ENCODE results near the gene UBE2B. TPM values are rescaled to one million over a fixed set of nuclear protein-coding genes. Genes with fewer than 3 reads are reported as not detected.

The UBE2B gene
- total RNA-seq, 2 experiments from 2014 or later = 7.6 to 70.3 TPM

DNA sequence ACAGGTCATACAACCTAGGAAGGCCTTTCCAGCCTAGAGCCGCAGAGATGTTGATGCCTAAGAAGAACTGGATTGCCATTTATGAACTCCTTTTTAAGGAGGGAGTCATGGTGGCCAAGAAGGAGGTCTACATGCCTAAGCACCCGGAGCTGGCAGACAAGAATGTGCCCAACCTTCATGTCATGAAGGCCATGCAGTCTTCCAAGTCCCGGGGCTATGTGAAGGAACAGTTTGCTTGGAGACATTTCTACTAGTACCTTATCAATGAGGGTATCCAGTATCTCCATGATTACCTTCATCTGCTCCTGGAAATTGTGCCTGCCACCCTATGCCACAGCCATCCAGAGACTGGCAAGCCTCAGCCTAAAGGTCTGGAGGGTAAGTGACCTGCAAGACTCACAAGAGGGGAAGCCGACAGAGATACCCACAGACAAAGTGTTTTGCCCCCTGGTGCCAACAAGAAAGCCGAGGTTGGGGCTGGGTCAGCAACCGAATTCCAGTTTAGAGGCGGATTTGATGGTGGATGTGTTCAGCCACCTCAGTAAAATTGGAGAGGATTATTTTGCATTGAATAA lies 51.5 kb downstream of the UBE2B start:
- no peak for DNase-seq (ENCODE audit: low spot score)
- Histone ChIP-seq H3K9me3 (ENCODE audit: low read length) (no peaks in the 10 kb centered on the region; the same call in 1 of the 2 replicates), H3K36me3 (ENCODE audit: insufficient read depth, low read length) (no peaks in the 10 kb centered on the region), H3K27ac (ENCODE audit: low read depth, low read length, poor library complexity, severe bottlenecking) (no peak overlapping the region), H4K20me1 (ENCODE audit: insufficient read depth, low read length) (no peaks in the 10 kb centered on the region), H3K4me1 (ENCODE audit: insufficient read depth, low read length, poor library complexity, severe bottlenecking) (no peaks in the 10 kb centered on the region), H3K79me2 (ENCODE audit: insufficient read depth, low read depth, low read length) (no peaks in the 10 kb centered on the region), H2AFZ (ENCODE audit: low read length) (no peak overlapping the region), H3K9me2 (ENCODE audit: insufficient read depth, low read length) (no peaks in the 10 kb centered on the region), H3K4me2 (ENCODE audit: low read length) (no peak overlapping the region), H3K4me3 (ENCODE audit: low read depth, low read length, poor library complexity, severe bottlenecking) (no peak overlapping the region)
- ChIA-PET CTCF (ENCODE audit: unreplicated experiment) (no interaction called here), POLR2A (no interaction called here)
- intact Hi-C loops (cut with micrococcal nuclease; ENCODE audit: unreplicated experiment) = no loop called here
- TF ChIP-seq, protein P1, sequence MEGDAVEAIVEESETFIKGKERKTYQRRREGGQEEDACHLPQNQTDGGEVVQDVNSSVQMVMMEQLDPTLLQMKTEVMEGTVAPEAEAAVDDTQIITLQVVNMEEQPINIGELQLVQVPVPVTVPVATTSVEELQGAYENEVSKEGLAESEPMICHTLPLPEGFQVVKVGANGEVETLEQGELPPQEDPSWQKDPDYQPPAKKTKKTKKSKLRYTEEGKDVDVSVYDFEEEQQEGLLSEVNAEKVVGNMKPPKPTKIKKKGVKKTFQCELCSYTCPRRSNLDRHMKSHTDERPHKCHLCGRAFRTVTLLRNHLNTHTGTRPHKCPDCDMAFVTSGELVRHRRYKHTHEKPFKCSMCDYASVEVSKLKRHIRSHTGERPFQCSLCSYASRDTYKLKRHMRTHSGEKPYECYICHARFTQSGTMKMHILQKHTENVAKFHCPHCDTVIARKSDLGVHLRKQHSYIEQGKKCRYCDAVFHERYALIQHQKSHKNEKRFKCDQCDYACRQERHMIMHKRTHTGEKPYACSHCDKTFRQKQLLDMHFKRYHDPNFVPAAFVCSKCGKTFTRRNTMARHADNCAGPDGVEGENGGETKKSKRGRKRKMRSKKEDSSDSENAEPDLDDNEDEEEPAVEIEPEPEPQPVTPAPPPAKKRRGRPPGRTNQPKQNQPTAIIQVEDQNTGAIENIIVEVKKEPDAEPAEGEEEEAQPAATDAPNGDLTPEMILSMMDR (conservative IDR thresholded peaks at IDR 0.05; ENCODE audit: low read length) = no peak
- TF ChIP-seq EZH2phosphoT487 (IDR thresholded peaks at IDR 0.05; ENCODE audit: borderline replicate concordance, low read depth, low read length) = no peak
- BruUV-seq (replicated peaks) = no TSS peak

- CTCF ChIA-PET (ENCODE audit: unreplicated experiment) = no interaction called here
- POLR2A ChIA-PET = no interaction called here
- DNase-seq (ENCODE audit: low spot score) = no peak
- Histone ChIP-seq H3K36me3 (ENCODE audit: insufficient read depth, low read length) (no peaks in the 10 kb centered on the region), H3K4me1 (ENCODE audit: insufficient read depth, low read length, poor library complexity, severe bottlenecking) (no peaks in the 10 kb centered on the region), H3K9me3 (ENCODE audit: low read length) (no peaks in the 10 kb centered on the region; the same call in 1 of the 2 replicates), H3K79me2 (ENCODE audit: insufficient read depth, low read depth, low read length) (no peaks in the 10 kb centered on the region), H3K4me3 (ENCODE audit: low read depth, low read length, poor library complexity, severe bottlenecking) (no peak overlapping the region), H2AFZ (ENCODE audit: low read length) (no peak overlapping the region), H4K20me1 (ENCODE audit: insufficient read depth, low read length) (no peaks in the 10 kb centered on the region), H3K9me2 (ENCODE audit: insufficient read depth, low read length) (no peaks in the 10 kb centered on the region), H3K4me2 (ENCODE audit: low read length) (no peak overlapping the region), H3K27ac (ENCODE audit: low read depth, low read length, poor library complexity, severe bottlenecking) (no peak overlapping the region)
- intact Hi-C loops (cut with micrococcal nuclease; ENCODE audit: unreplicated experiment) = no loop called here
- TF ChIP-seq, protein P1 (conservative IDR thresholded peaks at IDR 0.05; ENCODE audit: low read length) = no peak
- TF ChIP-seq EZH2phosphoT487 (IDR thresholded peaks at IDR 0.05; ENCODE audit: borderline replicate concordance, low read depth, low read length) = no peak
- BruUV-seq (replicated peaks) = no TSS peak
Measured at GRCh38 chr5:134423376-134423775, 52.0 kb downstream of the UBE2B start.

- Histone ChIP-seq H3K4me2 (ENCODE audit: low read length) (no peak overlapping the region), H3K79me2 (ENCODE audit: insufficient read depth, low read depth, low read length) (no peaks in the 10 kb centered on the region), H3K9me2 (ENCODE audit: insufficient read depth, low read length) (no peaks in the 10 kb centered on the region), H3K9me3 (ENCODE audit: low read length) (no peaks in the 10 kb centered on the region), H3K4me1 (ENCODE audit: insufficient read depth, low read length, poor library complexity, severe bottlenecking) (no peaks in the 10 kb centered on the region), H4K20me1 (ENCODE audit: insufficient read depth, low read length) (no peaks in the 10 kb centered on the region), H3K27ac (ENCODE audit: low read depth, low read length, poor library complexity, severe bottlenecking) (no peak overlapping the region), H3K36me3 (ENCODE audit: insufficient read depth, low read length) (no peaks in the 10 kb centered on the region), H2AFZ (ENCODE audit: low read length) (no peak overlapping the region), H3K4me3 (ENCODE audit: low read depth, low read length, poor library complexity, severe bottlenecking) (no peak overlapping the region)
- no TSS peak for BruUV-seq (replicated peaks)
- CTCF ChIA-PET (ENCODE audit: unreplicated experiment) = no interaction called here
- intact Hi-C loops (cut with micrococcal nuclease; ENCODE audit: unreplicated experiment) = no loop called here
- DNase-seq (ENCODE audit: low spot score) = no peak
- POLR2A ChIA-PET = interaction anchor here (0.6 kb wide), 1 partner anchor 555 kb away, joined by 3 read pairs; no protein-coding TSS in a partner anchor
- TF ChIP-seq EZH2phosphoT487 (IDR thresholded peaks at IDR 0.05; ENCODE audit: borderline replicate concordance, low read depth, low read length) = no peak
- TF ChIP-seq, protein P1 (conservative IDR thresholded peaks at IDR 0.05; ENCODE audit: low read length) = no peak
Measured at GRCh38 chr5:134426361-134426760, 55.0 kb downstream of the UBE2B start.
